GM23248 (cell line): Measurements from ENCODE around the gene ILK.

Experiments
- EZH2 ChIP-seq: fragments of 200-600 bp; sonication (generic); IDR thresholded peaks from 2 replicates; pipeline ENCODE4 v1.6.1; 2018; ENCODE audit warnings: antibody characterized with exemption, mild to moderate bottlenecking; ENCODE audit not compliant: insufficient read depth, poor library complexity, severe bottlenecking
- EZH2phosphoT487 ChIP-seq: fragments of 200-600 bp; sonication (generic); IDR thresholded peaks from 2 replicates; pipeline ENCODE4 v1.6.1; 2018; ENCODE audit warnings: antibody characterized with exemption, moderate library complexity, mild to moderate bottlenecking, low read depth; ENCODE audit not compliant: insufficient read depth

- TF ChIP-seq EZH2 (no peak), EZH2phosphoT487 (no peak)
These were observed 47.2 kb upstream of the ILK start for GRCh38 chr11:6556139-6556949.
